OCI-LY7 (cell line): ENCODE measurements around the gene VPS39.

Experiments
- CTCF ChIP-seq: fragments of 200-600 bp; sonication (generic); conservative IDR thresholded peaks from 2 replicates; pipeline ENCODE4 v1.5.1; 2014; ENCODE audit warnings: mild to moderate bottlenecking, antibody characterized with exemption, low read length, moderate library complexity, mixed read lengths
- EZH2phosphoT487 ChIP-seq: fragments of 200-600 bp; sonication (generic); IDR thresholded peaks from 2 replicates; pipeline ENCODE4 v1.6.1; 2018; ENCODE audit warnings: low read depth, borderline replicate concordance, mild to moderate bottlenecking, mixed run types, antibody characterized with exemption, low read length, moderate library complexity, mixed read lengths

- no peak for TF ChIP-seq CTCF
- no peak for TF ChIP-seq EZH2phosphoT487
Observed at GRCh38 chr15:42159381-42160015, 48.6 kb downstream of the VPS39 start.
